H1 (cell line): Measurements from ENCODE around the gene TADA3.

Source experiments
- CEBPB ChIP-seq: IDR thresholded peaks from 2 replicates; pipeline ENCODE4 v1.6.1; 2012; ENCODE audit warnings: low read depth, low read length
- EP300 ChIP-seq, 2 experiments: IDR thresholded peaks; 1 replicate in 1 of 2; 2 replicates in 1 of 2; pipeline ENCODE4 v1.6.1; 2011 to 2012; ENCODE audit warnings: low read depth in 2 of 2, low read length in 2 of 2, mild to moderate bottlenecking in 2 of 2, borderline replicate concordance in 1 of 2, inconsistent platforms in 1 of 2, moderate library complexity in 1 of 2
- EZH2 ChIP-seq: fragments of 200-600 bp; sonication (generic); IDR thresholded peaks from 2 replicates; pipeline ENCODE4 v1.7.1; 2012; ENCODE audit warnings: low read depth, mild to moderate bottlenecking, moderate library complexity, low read length, inconsistent platforms; ENCODE audit not compliant: severe bottlenecking
- GTF2F1 ChIP-seq: IDR thresholded peaks from 2 replicates; pipeline ENCODE4 v1.6.1; 2012; ENCODE audit warnings: low read depth, low read length, improper control_type of control experiment, borderline replicate concordance
- KDM1A ChIP-seq: fragments of 200-600, 300-600 bp; sonication (generic); IDR thresholded peaks from 2 replicates; pipeline ENCODE4 v1.7.1; 2016; ENCODE audit warnings: mild to moderate bottlenecking, low read length, borderline replicate concordance
- POLR2A ChIP-seq, 2 experiments: IDR thresholded peaks; 1 replicate in 1 of 2; 2 replicates in 1 of 2; pipeline ENCODE4 v1.6.1; 2011; ENCODE audit warnings: low read depth in 2 of 2, low read length in 2 of 2, mild to moderate bottlenecking in 2 of 2; ENCODE audit errors: control extremely low read depth in 1 of 2
- RAD21 ChIP-seq, 2 experiments: IDR thresholded peaks in 1 of 2; conservative IDR thresholded peaks in 1 of 2; 2 replicates each; pipeline ENCODE4 v1.6.1; 2011; ENCODE audit warnings: low read depth in 2 of 2, low read length in 2 of 2, improper control_type of control experiment in 1 of 2, inconsistent platforms in 1 of 2, mild to moderate bottlenecking in 1 of 2, moderate library complexity in 1 of 2
- RNF2 ChIP-seq: fragments of 200-900, 300-1000 bp; sonication (generic); IDR thresholded peaks from 2 replicates; pipeline ENCODE4 v1.7.1; 2016; ENCODE audit warnings: borderline replicate concordance, low read depth, mild to moderate bottlenecking, antibody characterized with exemption, low read length; ENCODE audit not compliant: poor library complexity, severe bottlenecking; ENCODE audit errors: missing control alignments
- SIX5 ChIP-seq: IDR thresholded peaks from 2 replicates; pipeline ENCODE4 v1.6.1; 2011; ENCODE audit warnings: mild to moderate bottlenecking, low read depth, low read length
- ZNF274 ChIP-seq: IDR thresholded peaks from 2 replicates; pipeline ENCODE4 v1.7.0; 2012; ENCODE audit warnings: low read length, borderline replicate concordance; ENCODE audit errors: extremely low read depth
- TF ChIP-seq, protein P1 (sequence below), 3 experiments: IDR thresholded peaks; 1 replicate in 2 of 3; 2 replicates in 1 of 3; pipeline versions ENCODE4 v1.5.1 to v1.6.1; 2011; ENCODE audit warnings: low read length in 3 of 3, mild to moderate bottlenecking in 3 of 3, inconsistent platforms in 2 of 3, low read depth in 1 of 3, moderate library complexity in 1 of 3; ENCODE audit not compliant: insufficient read depth in 1 of 3; ENCODE audit errors: control extremely low read depth in 1 of 3
- TF ChIP-seq, protein P2 (sequence below): IDR thresholded peaks from 2 replicates; pipeline ENCODE4 v1.6.1; 2012; ENCODE audit warnings: low read length, inconsistent platforms

DNA sequence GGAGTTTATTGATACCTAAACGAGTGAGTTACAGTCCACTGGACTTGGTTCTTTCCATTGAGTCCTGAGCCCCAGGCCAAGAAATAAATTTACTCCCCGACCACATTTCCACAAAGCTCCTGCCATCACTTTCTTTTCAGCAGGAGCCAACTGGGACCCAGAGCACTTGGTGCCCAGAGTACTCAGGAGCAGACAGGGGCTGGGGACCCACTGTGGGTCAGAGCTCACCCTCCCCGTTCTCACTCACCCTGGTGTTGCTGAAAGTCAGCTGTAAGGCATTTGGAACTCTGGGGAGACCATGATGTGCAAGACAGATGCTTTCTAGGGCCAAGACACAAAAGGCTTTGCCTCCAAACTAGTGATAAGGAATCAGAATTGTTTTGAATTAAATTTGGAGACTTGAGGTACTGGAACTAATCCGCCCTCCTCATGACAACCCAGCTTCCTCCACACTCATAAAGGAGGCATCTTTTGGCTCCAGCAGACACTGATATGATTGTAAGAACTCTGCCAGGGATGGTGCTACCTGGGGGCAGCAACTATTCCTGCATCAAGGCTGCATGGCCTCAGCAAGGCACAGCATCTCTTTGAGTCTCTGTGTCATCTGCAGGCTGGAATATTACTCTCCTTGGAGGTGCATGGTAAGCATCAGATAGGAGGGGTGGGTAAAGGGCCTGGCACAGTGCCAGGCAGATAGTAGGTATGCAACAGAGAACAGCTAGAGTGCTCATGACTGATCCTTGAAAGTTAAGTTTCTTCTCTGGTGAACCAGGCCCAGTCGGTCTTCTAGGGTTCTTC, 15.2 kb downstream of the TADA3 start:
- TF ChIP-seq POLR2A (IDR thresholded peaks at IDR 0.05; ENCODE audit: control extremely low read depth in 1 of 2, low read depth in 2 of 2, low read length in 2 of 2) = no peak
- no peak for TF ChIP-seq EZH2
- TF ChIP-seq, protein P1, sequence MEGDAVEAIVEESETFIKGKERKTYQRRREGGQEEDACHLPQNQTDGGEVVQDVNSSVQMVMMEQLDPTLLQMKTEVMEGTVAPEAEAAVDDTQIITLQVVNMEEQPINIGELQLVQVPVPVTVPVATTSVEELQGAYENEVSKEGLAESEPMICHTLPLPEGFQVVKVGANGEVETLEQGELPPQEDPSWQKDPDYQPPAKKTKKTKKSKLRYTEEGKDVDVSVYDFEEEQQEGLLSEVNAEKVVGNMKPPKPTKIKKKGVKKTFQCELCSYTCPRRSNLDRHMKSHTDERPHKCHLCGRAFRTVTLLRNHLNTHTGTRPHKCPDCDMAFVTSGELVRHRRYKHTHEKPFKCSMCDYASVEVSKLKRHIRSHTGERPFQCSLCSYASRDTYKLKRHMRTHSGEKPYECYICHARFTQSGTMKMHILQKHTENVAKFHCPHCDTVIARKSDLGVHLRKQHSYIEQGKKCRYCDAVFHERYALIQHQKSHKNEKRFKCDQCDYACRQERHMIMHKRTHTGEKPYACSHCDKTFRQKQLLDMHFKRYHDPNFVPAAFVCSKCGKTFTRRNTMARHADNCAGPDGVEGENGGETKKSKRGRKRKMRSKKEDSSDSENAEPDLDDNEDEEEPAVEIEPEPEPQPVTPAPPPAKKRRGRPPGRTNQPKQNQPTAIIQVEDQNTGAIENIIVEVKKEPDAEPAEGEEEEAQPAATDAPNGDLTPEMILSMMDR (IDR thresholded peaks at IDR 0.05; ENCODE audit: control extremely low read depth in 1 of 3, insufficient read depth in 1 of 3, low read depth in 1 of 3, low read length in 3 of 3) = no peak
- no peak for TF ChIP-seq RAD21 (IDR thresholded peaks at IDR 0.05 in 1 of 2, conservative IDR thresholded peaks at IDR 0.05 in 1 of 2; ENCODE audit: low read depth in 2 of 2, low read length in 2 of 2)
- TF ChIP-seq KDM1A = no peak
- no peak for TF ChIP-seq SIX5
- TF ChIP-seq RNF2 = no peak
- no peak for TF ChIP-seq GTF2F1
- no peak for TF ChIP-seq ZNF274
- TF ChIP-seq, protein P2, sequence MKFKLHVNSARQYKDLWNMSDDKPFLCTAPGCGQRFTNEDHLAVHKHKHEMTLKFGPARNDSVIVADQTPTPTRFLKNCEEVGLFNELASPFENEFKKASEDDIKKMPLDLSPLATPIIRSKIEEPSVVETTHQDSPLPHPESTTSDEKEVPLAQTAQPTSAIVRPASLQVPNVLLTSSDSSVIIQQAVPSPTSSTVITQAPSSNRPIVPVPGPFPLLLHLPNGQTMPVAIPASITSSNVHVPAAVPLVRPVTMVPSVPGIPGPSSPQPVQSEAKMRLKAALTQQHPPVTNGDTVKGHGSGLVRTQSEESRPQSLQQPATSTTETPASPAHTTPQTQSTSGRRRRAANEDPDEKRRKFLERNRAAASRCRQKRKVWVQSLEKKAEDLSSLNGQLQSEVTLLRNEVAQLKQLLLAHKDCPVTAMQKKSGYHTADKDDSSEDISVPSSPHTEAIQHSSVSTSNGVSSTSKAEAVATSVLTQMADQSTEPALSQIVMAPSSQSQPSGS = no peak
- TF ChIP-seq CEBPB = no peak
- no peak for TF ChIP-seq EP300 (IDR thresholded peaks at IDR 0.05; ENCODE audit: borderline replicate concordance in 1 of 2, low read depth in 2 of 2, low read length in 2 of 2)
